ENCODE measurements around the gene CCDC97.
A peak's percentile ranks its signal among the peaks of the same experiment; 100 is the strongest.
"Not testable (repeated sequence)": the region's sequence is repeated elsewhere in the genome, so short reads cannot be mapped to it uniquely, and the experiment has no call there.

The CCDC97 gene

GRCh38 chr19:41344162-41344561 is 34.2 kb downstream of the CCDC97 start:
- DNase-seq = no peak

GRCh38 chr19:41346916-41347315 is 36.9 kb downstream of the CCDC97 start:
- DNase-seq = not testable (repeated sequence)

DNA sequence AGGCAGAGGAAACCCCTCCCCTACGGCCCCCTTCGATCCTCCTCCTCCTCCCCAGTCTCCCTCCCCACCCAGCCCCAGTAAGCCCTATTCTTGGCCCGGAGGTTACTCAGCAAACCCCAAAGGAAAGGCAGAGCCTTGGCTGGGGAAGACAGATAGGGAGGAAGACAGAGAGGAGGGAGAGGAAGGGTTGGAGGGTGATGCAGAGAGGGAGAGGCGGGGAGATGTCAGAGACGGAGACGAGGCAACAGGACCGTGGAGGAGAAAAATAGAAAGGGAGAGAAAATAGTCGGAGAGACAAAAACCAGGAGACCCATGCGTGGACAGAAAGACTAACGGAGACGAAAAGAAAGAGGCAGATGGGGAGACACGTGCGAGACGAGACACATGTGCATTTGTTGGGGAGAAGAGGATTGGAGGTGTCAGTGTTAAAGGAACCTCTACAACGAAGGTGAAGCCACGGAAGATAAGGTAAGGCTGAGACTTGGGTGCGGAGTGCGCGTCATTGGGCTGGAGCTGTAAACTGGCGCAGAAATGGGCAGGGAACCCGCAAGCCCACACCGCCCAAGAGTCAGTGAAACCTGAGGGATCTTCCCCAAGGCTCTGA is 40.9 kb downstream of the CCDC97 start:
- no peak for DNase-seq

GRCh38 chr19:41351339-41352245 is 41.6 kb downstream of the CCDC97 start:
- DNase-seq = peak; percentile 27

DNA sequence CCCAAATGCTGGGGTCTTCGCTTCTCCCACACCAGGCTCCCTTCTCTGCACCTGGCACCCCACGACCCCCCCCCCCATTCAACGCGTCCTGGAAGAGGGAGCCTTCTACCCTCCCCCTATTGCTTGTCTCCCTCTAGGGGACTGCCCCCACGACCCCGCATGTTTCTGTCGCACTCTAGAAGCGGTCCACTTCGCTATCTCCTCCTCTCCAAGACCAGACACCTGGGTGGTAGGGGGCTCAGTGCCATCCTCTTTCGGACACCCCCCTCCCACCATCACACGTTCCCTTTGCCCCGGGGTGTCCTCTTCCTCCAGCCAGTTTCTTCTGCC is 42.3 kb downstream of the CCDC97 start:
- no peak for DNase-seq

DNA sequence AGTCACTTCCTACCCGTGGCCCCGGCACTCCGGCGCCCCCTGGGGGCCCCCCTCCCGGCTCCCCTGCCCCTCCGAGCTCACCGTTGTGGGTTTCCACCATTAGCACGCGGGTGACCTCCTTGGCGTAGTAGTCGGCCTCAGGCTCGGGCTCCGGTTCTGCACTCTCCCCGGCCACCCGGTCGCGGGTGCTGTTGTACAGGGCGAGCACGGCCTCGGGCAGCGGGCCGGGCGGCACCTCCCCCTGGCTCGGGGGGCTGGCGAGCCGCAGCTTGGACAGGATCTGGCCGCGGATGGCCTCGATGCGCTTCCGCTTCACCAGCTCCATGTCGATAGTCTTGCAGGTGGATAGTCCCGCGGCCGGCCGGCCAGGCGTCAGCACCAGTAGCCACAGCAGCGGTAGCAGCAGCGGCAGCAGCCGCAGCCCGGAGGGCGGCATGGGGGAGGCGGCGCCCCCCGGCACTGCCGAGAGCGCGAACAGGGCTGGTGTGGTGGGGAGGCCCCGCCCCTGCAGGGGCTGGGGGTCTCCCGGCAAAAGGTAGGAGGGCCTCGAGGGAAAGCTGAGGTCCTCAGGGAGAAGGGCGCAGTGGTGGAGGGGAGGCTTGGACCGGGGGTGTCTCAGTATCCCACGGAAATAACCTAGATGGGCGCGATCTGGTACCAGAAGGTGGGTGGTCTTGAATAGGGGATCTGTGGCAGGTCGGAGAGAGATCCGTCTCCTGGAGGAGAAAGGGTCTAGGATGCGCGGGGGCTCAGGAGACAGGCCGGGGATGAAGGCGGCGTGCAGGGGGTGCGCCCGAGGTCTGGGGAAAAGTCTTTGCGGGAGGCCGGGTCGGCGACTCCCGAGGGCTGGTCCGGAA is 42.9 kb downstream of the CCDC97 start:
- DNase-seq = no peak

- peak; percentile 76 for DNase-seq
Measured at GRCh38 chr19:41353466-41354342, 43.7 kb downstream of the CCDC97 start, which contains the start of gene TGFB1. TGFB1 (minus strand) TSS chr19:41353922; CDS start chr19:41353044, 878 bp downstream.

- no peak for DNase-seq
Measured at GRCh38 chr19:41354343-41354953, 44.5 kb downstream of the CCDC97 start.

DNA sequence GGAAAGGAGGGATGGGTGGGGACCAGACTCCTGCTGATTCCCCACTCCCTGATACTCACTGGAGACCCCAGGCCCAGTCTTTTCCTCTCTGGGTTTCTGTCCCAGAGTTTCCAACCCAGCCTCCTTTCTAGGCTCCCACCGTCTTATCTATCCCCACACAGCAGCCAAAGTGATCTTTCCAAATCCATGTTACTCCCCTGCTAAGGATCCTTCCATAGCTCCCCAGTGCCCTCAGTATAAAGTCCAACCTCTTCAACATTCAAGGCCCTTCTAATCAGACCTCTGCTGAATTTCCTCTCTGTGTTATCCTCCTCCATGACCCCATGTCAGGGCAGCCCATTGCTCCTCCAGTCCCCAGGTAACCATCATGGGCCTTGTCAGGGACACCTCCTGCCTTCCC is 45.1 kb downstream of the CCDC97 start:
- DNase-seq = no peak

DNA sequence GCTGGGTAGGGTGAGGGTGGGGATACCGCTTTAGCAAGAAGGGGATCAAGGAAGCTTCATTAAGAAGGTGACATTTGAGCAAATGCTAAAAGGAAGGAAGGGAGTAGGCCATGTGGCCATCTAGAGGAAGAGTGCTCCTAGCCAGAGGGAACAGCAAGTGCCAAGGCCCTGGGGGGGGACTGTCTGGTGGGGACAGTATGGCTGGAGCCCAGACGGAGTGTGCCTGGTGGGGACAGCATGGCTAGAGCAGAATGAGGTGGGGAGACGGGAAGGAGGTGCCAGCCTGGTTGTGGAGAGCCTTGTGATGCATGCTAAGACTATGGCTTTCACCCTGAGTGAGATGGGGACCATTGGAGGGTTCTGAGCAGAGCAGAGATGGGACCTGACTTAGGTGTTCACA is 45.8 kb downstream of the CCDC97 start:
- DNase-seq = no peak

DNA sequence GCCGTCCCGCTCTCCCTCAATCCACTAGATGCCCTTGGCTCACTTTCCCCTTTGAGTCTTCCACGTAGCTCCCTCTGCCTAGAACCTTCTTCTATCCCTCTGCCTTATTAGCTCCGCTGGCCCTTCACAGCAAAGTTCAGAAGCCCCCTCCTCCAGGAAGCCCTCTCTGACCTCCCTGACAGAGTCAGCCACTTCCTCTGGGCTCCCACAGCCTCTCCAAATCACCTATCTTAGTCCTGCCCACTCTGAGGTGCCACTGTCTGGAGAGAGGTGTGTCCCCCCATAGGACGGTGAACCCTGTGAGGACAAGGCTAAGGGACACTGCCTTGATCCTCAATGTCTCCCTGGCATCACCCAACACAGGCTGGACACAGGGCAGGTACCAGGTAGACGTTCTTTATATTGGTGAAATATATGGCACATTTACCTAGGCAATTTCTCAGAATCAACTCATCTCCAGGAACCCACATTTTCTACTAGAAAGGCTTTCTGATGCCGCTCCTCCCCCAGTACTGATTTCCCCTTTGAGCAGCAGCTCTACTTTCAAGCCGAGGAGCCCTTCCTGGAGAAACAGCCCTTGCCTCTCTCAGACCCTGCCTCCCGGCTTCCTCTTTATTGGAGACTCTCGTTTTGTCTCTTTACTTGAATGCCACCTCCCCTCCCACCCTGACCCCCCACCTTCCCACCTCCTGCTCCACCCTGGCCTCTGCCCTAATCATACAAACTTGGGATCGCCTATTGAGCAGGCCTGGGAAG is 47.2 kb downstream of the CCDC97 start:
- no peak for DNase-seq

DNA sequence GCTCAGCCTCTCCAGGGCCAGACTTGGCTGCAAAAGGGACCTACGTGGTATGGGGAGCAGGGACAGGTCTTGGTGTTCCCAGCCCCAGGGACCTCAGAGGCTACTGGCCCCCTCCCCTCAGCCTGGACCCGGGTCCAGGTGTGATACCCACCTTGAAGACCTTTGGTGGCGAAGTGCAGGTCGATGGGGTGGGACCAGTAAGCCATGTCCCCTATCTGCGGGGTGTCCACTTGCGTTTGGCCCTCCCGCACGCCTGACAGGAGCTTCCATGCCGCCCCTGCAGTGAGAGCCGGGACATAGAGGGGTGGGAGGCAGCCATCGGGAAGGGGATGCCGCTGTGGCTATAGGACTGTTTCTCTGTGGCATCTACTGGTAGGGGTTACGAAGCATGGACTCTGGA is 47.8 kb downstream of the CCDC97 start:
- DNase-seq = no peak

DNA sequence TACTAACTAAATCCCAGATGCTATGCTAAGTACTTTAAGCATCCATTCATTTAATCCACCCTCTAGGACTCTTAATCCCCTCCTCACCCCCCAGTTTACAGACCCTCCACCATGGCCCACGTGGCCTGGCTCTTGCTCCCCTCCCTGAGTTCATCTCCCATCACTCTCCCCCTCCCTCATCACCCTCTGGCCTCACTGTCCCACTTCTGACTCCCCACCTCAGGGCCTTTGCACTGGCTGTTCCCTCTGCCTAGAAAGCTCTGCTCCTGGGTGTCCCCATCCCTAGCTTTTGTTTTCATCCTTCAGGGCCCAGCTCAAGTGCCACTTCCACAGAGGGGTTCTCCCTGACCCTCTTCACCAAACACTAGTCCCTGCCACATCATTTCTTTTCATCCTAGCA is 49.8 kb downstream of the CCDC97 start:
- DNase-seq = no peak

DNA sequence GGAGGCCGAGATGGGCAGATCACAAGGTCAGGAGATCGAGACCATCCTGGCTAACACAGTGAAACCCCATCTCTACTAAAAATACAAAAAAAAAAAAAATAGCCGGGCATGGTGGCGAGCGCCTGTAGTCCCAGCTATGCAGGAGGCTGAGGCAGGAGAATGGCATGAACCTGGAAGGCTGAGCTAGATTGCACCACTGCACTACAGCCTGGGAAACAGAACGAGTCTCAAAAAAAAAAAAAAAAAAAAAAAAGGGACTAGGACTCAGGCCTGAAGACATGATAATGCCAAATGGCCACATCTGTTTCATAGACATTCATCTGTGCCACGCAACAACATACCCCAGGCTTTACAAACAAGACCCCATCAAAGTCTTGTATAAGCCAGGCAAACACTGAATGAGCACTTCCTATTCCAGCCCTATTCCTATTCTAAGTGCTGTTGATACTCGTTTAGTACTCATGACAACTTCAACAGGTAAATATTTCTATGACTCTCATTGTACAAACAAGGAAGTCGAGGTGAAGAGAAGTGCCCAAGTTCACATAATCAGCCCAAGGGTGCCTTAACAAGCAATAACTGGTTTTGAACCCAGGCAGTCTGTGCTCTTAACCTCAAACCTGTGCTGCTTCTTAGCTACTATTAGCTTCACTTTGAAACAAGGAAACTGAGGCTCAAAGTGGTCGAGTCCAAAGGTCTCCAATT is 52.3 kb downstream of the CCDC97 start:
- DNase-seq = no peak

GRCh38 chr19:41363371-41363752 is 53.4 kb downstream of the CCDC97 start:
- no peak for DNase-seq

- peak; percentile 95 for DNase-seq
Measured at GRCh38 chr19:41363753-41364523, 54.0 kb downstream of the CCDC97 start, which contains the start of gene B9D2. B9D2 (minus strand) TSS chr19:41364149; CDS start chr19:41363519, 630 bp downstream.

DNA sequence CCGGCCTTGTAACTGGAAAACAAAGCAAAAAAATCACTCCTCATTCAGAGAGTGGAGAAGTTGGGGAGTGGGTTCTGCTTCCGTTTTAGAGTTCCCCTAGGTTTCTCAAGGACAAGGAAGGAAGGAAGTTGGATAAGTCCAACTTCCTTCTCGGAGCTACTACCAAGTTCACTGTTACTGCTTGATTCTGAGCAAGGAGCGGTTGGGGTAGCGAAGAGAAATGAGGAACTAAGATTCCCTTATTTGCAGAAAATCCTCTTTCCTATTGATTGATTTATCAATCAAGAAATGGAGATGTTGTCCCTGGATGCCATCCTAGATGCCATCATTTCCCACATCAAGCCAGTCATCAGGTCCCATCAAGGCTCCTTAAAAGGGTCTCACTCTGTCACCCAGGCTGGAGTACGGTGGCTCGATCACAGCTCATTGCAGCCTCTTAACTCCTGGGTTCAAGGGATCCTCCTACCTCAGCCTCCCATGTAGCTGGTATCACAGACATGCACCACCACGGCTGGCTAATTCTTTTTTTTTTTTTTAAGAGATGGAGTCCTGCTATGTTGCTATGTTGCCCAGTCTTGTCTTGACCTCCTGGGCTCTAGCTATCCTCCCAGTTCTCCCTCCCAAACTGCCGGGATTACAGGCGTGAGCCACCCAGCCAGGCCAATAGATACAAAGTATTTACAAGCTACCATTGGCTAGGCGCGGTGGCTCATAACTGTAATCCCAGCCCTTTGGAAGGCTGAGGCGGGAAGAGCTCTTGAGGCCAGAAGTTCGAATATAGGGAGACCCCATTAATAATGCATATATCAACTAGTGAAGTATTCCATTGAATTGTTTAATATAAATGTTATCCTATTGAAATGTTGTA is 54.8 kb downstream of the CCDC97 start:
- no peak for DNase-seq

DNA sequence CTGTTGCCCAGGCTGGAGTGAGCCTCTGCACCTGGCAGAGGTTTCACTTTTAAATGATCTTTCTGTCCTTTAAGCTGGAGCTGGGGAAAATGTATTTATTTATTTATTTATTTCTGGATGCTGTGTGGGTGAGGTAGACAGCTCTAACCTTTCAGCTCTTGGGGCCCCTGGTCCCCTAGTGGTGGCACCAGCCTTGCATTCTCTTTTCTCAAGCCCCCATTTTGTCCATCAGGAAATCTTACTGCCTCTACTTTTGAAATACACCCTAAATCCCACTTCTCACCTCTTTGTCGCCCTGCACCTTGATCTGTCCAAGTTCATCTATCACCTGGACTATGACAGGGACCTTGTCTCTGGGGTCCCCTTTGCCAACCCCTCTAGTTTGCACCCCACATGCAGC is 56.1 kb downstream of the CCDC97 start:
- DNase-seq = no peak

DNA sequence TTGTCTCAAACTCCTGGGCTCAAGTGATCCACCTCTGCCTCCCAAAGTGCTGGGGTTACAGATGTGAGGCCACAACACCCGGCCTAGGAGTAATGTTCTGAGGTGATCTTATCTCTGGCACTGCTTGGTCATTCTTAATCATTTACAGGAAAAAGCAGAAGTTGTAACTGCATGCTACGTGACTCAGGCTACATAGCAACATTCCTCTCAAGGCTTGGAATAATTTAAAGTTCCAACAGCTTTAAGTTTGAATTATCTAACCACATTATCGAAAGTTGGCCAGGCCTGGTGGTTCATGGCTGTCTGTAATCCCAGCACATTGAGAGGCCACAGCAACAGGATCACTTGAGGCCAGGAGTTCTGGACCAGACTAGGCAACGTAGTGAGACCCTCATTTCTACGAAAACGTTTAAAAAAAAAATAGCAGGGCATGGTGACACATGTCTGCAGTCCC is 57.9 kb downstream of the CCDC97 start:
- DNase-seq = peak; percentile 82
